Ramos (cell line): ENCODE measurements around the gene DHRSX.
"Not testable (repeated sequence)": the region's sequence is repeated elsewhere in the genome, so short reads cannot be mapped to it uniquely, and the experiment has no call there.

Experiments
- in situ Hi-C: fragments of 300-500 bp; cut with MboI; formaldehyde crosslinking; loops from one replicate; pipeline ENCODE4 v1.14.3; 2022; ENCODE audit warnings: low sequenced_read_pairs; ENCODE audit not compliant: unreplicated experiment

DHRSX gene

DNA sequence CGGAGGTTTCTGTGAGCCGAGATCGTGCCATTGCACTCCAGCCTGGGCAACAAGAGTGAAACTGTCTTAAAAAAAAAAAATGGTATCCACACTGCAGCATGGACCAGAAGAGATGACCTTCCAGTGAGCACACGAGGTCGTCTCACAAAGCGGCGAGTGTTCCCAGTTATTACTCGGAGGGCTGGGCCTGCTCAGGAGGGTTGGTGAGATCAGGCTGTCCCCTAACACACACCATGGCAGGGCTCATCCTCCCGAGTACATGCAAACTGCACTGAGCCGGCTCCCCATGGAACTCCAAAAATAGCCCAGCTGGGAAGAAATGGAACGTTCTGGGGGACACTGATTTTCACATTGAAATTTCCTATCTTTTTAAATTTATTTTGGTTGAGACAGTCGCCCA, 19.2 kb downstream of the DHRSX start:
- in situ Hi-C loops: not testable (repeated sequence)

DNA sequence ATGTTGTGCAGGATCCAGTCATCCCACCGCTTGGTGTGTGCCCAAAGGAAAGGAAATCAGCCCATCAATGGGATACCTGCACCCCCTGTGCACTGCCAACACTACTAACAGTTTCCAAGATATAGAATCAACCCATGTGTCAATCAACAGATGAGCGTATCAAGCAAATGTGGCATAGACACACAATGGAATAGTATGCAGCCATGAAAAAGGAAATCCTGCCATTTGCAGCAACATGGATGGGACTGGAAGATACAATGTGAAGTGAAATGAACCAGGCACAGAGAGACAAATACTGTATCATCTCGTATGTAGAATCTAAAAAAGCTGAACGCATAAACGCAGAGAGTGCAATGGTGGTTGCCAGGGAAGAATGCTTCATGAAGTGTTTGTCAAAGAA, 20.8 kb downstream of the DHRSX start:
- in situ Hi-C loops: not testable (repeated sequence)

DNA sequence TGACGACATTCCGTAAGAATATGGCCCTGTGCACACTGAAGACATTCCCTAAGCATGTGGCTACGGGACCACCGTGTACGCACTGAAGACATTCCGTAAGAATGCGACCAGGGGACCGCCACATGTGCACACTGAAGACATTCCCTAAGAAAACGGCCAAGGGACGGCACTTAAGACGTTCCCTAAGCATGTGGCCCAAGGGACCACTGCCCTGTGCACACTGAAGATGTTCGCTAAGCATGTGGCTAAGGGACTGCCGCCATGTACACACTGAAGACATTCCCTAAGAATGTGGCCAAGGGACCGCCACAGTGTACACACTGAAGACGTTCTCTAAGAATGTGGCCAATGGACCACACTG, 21.4 kb downstream of the DHRSX start:
- in situ Hi-C loops: no loop called here

DNA sequence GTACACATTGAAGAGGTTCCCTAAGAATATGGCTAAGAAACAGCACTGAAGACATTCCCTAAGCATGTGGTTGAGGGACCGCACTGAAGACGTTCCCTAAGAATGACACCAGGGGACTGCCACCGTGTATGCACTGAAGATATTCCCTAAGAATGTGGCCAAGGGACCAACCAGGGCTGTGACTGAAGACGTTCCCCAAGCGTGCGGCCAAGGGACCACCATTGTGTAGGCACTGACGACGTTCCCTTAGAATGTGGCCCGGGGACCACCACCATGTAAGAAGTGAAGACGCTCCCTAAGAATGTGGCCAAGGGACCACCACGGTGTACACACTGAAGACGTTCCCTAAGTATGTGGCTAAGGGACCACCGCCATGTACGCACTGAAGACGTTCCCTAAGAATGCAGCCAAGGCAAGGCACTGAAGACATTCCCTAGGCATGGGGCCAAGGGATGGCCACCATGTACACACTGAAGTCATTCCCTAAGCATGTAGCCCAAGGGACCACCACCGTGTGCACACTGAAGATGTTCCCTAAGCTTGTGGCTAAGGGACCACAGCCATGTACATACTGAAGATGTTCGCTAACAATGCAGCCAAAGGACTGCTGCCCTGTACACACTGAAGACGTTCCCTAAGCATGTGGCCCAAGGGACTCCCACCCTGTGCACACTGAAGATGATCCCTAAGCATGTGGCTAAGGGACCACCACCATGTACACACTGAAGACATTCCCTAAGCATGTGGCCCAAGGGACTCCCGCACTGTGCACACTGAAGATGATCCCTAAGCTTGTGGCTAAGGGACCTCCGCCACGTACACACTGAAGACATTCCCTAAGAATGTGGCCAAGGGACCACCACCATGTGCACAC, 22.0 kb downstream of the DHRSX start:
- in situ Hi-C loops: no loop called here

- in situ Hi-C loops: not testable (repeated sequence)
These were observed 23.5 kb downstream of the DHRSX start for GRCh38 chrX:2477313-2477712.

GRCh38 chrX:2474963-2475726, 25.6 kb downstream of the DHRSX start:
- in situ Hi-C loops: no loop called here

- in situ Hi-C loops: no loop called here
These were observed 26.4 kb downstream of the DHRSX start for GRCh38 chrX:2474280-2474962.

GRCh38 chrX:2473064-2473463, 27.7 kb downstream of the DHRSX start:
- in situ Hi-C loops: not testable (repeated sequence)

GRCh38 chrX:2471641-2472040, 29.1 kb downstream of the DHRSX start:
- in situ Hi-C loops: no loop called here

- in situ Hi-C loops: not testable (repeated sequence)
These were observed 29.6 kb downstream of the DHRSX start for GRCh38 chrX:2471126-2471525.

GRCh38 chrX:2469852-2470251, 30.9 kb downstream of the DHRSX start:
- in situ Hi-C loops: not testable (repeated sequence)

DNA sequence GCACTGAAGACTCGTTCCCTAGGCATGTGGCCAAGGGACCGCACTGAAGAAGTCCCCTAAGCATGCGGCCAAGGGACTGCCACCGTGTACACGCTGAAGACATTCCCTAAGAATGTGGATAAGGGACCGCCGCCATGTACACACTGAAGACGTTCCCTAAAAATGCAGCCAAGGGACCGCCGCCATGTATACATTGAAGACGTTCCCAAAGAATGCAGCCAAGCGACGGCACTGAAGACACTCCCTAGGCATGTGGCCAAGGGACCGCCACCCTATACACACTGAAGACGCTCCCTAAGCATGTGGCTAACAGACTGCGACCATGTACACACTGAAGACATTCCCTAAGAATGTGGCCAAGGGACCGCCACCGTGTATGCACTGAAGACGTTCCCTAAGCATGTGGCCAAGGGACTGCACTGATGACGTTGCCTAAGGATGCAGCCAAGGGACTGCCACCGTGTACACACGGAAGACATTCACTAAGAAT, 31.5 kb downstream of the DHRSX start:
- in situ Hi-C loops: no loop called here

DNA sequence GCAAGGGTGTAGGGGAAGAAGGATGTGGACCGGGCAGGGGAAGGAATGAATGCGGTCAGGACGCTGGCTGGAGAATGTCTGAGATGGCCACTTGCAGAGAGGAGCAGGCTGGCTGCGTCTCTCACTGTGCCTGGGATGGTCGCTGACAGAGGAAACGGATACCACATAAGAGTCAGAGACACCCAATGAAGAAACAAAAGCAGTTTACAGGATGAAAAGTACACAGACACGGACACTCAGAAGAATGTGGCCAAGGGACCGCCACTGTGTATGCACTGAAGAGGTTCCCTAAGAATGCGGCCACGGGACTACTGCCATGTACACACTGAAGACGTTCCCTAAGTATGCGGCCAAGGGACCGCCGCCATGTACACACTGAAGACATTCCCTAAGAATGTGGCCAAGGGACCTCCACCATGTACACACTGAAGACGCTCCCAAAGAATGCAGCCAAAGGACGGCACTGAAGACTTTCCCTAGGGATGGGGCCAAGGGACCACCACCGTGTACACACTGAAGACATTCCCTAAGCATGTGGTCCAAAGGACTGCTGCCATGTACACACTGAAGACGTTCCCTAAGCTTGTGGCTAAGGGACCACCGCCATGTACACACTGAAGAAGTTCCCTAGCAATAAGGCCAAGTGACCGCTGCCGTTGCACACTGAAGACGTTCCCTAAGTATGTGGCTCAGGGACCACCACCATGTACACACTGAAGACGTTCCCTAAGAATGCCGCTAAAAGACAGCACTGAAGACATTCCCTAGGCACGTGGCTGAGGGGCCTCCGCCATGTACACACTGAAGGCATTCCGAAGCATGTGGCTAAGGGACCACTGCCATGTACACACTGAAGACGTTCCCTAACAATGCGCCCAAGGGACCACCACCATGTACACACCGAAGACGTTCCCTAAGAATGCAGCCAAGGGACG, 32.2 kb downstream of the DHRSX start:
- in situ Hi-C loops: no loop called here

DNA sequence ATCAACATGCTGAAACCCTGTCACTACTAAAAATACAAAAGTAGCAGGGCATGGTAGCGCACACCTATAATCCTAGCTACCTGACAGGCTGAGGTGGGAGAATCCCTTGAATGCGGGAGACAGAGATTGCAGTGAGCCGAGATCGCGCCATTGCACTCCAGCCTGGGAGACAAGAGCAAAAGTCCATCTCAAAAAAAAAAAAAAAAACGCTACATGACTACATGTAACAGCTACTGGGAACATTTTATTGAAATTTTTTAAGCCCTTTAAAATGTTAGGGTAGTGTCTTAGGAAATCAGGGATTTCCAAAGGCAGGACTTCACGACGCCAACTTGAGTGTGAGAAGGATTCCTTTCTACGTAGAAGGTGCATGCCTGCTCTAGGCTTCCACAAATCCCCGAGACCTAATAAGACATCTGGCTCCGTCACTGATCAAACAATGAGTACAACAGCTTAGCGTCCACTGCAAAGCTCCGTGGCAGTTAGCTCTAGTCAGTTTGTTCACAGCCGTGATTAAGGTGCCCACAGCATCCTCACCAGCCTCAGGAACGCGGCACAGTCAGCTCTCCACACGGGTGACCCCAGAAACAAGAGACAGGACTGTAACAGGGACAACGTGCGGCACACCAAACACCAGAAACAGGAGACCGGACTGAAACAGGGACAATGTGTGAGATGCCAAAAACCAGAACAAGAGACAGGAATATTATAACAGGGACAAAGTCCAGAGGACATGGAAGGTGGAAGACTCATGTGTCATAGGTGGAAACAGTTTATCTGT, 33.7 kb downstream of the DHRSX start:
- in situ Hi-C loops: no loop called here

DNA sequence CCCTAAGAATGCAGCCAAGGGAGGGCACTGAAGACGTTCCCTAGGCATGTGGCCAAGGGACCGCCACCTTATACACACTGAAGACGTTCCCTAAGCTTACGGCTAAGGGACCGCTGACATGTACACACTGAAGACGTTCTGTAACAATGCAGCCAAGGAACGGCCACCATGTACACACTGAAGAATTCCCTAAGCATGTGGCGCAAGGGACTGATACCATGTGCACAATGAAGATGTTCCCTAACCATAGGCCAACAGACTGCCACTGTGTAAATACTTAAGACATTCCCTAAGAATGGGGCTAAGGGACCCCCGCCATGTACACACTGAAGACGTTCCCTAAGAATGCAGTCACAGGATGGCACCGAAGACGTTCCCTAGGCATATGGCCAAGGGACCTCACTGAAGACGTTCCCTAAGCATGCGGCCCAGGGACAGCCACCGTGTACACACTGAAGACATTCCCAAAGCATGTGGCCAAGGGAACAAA, 36.1 kb downstream of the DHRSX start:
- in situ Hi-C loops: no loop called here

- in situ Hi-C loops: no loop called here
These were observed 36.7 kb downstream of the DHRSX start for GRCh38 chrX:2463973-2464676.

DNA sequence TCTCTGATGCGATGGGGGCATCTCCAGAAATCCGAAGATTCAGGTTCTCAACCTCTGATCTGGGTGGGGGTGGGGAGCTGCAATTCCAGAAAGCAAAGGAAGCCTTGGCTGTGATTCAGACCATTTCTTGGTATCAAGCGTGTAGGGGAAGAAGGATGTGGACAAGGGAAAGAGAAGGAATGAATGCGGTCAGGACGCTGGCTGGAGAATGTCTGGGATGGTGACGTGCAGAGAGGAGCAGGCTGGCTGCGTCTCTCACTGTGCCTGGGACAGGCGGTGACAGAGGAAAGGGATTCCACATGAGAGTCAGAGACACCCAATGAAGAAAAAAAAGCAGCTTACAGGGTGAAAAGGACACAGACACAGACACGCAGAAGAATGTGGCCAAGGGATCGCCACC, 37.3 kb downstream of the DHRSX start:
- in situ Hi-C loops: not testable (repeated sequence)

DNA sequence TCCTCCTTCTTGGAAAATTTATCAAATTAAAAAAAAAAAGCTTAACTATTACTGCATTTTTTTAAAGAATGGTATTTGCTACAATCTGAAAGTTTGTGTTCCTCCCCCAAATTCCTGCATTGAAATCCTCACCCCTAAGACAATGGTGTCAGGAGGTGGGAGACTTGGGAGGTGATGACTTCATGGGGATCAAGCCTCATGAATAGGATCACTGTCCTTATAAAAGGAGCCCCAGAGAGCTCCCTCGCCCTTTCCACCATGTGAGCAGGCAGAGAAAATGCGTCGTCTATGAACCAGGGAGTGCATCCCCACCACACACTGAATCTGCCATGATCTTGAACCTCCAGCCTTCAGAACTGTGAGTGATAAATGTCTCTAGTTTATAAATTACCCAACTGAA, 38.0 kb downstream of the DHRSX start:
- in situ Hi-C loops: no loop called here
